Smooth muscle cell (in vitro differentiated cells): ENCODE results near the gene TBC1D24. TPM values are rescaled to one million over a fixed set of nuclear protein-coding genes. Genes with fewer than 3 reads are reported as not detected.

ENCODE experiments used
- DNase-seq: peaks from one replicate; lab custom pipeline; 2025; ENCODE audit not compliant: unreplicated experiment; lab: John Stamatoyannopoulos, UW
- H2AFZ ChIP-seq: fragments of 200-600 bp; sonication (generic); 2 replicates; pipeline ENCODE4 v1.6.0; 2016; ENCODE audit warnings: antibody characterized with exemption, low read depth, mild to moderate bottlenecking
- H3F3A ChIP-seq: fragments of 200-600 bp; sonication (generic); 2 replicates; pipeline ENCODE4 v1.6.0; 2017; ENCODE audit warnings: antibody characterized with exemption, low read depth
- H3K27ac ChIP-seq: fragments of 200-600 bp; sonication (generic); 2 replicates; pipeline ENCODE4 v1.5.1; 2016; ENCODE audit warnings: low read depth, mild to moderate bottlenecking
- H3K27me3 ChIP-seq: fragments of 200-600 bp; sonication (generic); 2 replicates; pipeline ENCODE4 v1.6.1; 2016; ENCODE audit warnings: low read depth, mild to moderate bottlenecking
- H3K36me3 ChIP-seq: fragments of 200-600 bp; sonication (generic); 2 replicates; pipeline ENCODE4 v1.5.1; 2016; ENCODE audit warnings: low read depth
- H3K4me1 ChIP-seq: fragments of 200-600 bp; sonication (generic); 2 replicates; pipeline ENCODE4 v1.5.1; 2016; ENCODE audit warnings: low read depth
- H3K4me2 ChIP-seq: fragments of 200-600 bp; sonication (generic); 2 replicates; pipeline ENCODE4 v1.6.0; 2016; ENCODE audit warnings: mild to moderate bottlenecking
- H3K4me3 ChIP-seq: fragments of 200-600 bp; sonication (generic); 2 replicates; pipeline ENCODE4 v1.5.1; 2016; ENCODE audit warnings: mild to moderate bottlenecking
- H3K79me2 ChIP-seq: fragments of 200-600 bp; sonication (generic); 2 replicates; pipeline ENCODE4 v1.6.0; 2016; ENCODE audit warnings: low read depth, mild to moderate bottlenecking
- H3K9ac ChIP-seq: fragments of 200-600 bp; sonication (generic); 2 replicates; pipeline ENCODE4 v1.6.0; 2016; ENCODE audit warnings: low read depth
- H3K9me3 ChIP-seq: fragments of 200-600 bp; sonication (generic); replicated peaks from 2 replicates; pipeline ENCODE4 v1.5.1; 2016; ENCODE audit warnings: low read depth
- H4K20me1 ChIP-seq: fragments of 200-600 bp; sonication (generic); 2 replicates; pipeline ENCODE4 v1.6.0; 2016; ENCODE audit warnings: low read depth
- WGBS: methylation state at CpG from one replicate; pipeline ENCODE4 v1.1.7; 2016; ENCODE audit warnings: low lambda C conversion rate; 5-methylcytosine and 5-hydroxymethylcytosine counted together
- polyA plus RNA-seq: library from polyadenylated mRNA; unstranded; fragments of >200 nt; fragmentation: Nextera tagmentation; extraction: Ambion mirVana; gene quantifications from 2 replicates; pipeline ENCODE4 v1.2.1, GENCODE V29; 2016
- total RNA-seq: library from RNA; depleted of rRNA; stranded (reverse); fragments of >200 nt; gene quantifications from 2 replicates; pipeline ENCODE4 v1.2.3, GENCODE V29; 2014
- TF ChIP-seq, protein P1 (sequence below): fragments of 200-600 bp; sonication (generic); IDR thresholded peaks from 2 replicates; pipeline ENCODE4 v1.5.1; 2017; ENCODE audit warnings: borderline replicate concordance, mild to moderate bottlenecking, antibody characterized with exemption; ENCODE audit not compliant: insufficient read depth, poor library complexity, severe bottlenecking

Gene TBC1D24
- total and polyA plus RNA-seq, 2 experiments from 2014 or later, result 5.5 to 9.2 TPM

DNA sequence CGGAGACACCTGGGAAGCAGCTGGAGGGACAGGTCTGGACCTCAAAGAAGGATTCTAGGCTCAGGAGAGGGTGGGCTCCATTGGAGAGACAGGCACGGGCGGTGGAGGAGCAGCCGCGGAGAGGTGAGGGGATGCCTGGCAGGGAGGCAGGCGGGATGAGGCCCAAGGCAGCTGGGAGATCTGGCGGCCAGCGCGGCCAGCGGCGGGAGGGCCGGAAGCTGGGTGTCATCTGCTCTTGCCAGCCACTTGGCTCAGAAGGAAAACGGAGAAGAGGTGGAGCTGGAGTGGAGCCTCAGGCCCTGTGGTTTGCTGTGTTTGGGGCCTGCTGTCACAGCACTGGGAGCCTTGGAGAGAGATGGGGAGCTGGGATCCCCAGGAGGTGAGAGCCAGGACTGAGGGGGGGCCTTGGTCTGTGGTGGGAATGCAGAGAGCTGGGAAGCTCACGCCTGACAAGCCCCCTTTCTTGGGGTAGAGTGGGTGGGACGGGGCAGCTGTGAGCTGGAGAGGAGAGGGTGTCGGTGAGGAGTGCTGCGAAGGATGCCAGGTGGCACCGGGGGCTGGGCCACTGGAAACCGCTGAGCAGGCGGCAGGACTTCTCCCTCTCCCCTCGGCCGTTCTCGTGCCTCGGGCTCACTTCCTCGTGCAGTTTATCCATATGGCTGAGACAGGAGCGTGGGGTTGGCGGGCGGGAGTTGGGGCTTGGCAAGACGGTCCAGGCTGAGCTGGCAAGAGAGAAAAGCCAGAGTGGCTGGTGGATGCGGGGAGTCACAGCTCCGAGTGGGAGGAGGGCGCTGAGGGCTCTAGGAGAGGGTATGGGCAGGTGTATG, 8.0 kb downstream of the TBC1D24 start:
- Histone ChIP-seq H3K9ac (no peak overlapping the region), H3K27ac (no peak overlapping the region), H3K79me2 (peaks cover 3% of the 10 kb centered on the region), H3K4me1 (no peaks in the 10 kb centered on the region), H3F3A (no peaks in the 10 kb centered on the region), H3K4me2 (no peak overlapping the region), H4K20me1 (peaks cover 83% of the 10 kb centered on the region), H3K27me3 (no peaks in the 10 kb centered on the region), H3K9me3 (no peaks in the 10 kb centered on the region), H3K36me3 (no peaks in the 10 kb centered on the region), H3K4me3 (no peak overlapping the region), H2AFZ (no peak overlapping the region)
- no peak for DNase-seq
- WGBS, result 93% methylated on average over 27 of the region's 32 CpGs
- TF ChIP-seq, protein P1, sequence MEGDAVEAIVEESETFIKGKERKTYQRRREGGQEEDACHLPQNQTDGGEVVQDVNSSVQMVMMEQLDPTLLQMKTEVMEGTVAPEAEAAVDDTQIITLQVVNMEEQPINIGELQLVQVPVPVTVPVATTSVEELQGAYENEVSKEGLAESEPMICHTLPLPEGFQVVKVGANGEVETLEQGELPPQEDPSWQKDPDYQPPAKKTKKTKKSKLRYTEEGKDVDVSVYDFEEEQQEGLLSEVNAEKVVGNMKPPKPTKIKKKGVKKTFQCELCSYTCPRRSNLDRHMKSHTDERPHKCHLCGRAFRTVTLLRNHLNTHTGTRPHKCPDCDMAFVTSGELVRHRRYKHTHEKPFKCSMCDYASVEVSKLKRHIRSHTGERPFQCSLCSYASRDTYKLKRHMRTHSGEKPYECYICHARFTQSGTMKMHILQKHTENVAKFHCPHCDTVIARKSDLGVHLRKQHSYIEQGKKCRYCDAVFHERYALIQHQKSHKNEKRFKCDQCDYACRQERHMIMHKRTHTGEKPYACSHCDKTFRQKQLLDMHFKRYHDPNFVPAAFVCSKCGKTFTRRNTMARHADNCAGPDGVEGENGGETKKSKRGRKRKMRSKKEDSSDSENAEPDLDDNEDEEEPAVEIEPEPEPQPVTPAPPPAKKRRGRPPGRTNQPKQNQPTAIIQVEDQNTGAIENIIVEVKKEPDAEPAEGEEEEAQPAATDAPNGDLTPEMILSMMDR, result no peak

DNA sequence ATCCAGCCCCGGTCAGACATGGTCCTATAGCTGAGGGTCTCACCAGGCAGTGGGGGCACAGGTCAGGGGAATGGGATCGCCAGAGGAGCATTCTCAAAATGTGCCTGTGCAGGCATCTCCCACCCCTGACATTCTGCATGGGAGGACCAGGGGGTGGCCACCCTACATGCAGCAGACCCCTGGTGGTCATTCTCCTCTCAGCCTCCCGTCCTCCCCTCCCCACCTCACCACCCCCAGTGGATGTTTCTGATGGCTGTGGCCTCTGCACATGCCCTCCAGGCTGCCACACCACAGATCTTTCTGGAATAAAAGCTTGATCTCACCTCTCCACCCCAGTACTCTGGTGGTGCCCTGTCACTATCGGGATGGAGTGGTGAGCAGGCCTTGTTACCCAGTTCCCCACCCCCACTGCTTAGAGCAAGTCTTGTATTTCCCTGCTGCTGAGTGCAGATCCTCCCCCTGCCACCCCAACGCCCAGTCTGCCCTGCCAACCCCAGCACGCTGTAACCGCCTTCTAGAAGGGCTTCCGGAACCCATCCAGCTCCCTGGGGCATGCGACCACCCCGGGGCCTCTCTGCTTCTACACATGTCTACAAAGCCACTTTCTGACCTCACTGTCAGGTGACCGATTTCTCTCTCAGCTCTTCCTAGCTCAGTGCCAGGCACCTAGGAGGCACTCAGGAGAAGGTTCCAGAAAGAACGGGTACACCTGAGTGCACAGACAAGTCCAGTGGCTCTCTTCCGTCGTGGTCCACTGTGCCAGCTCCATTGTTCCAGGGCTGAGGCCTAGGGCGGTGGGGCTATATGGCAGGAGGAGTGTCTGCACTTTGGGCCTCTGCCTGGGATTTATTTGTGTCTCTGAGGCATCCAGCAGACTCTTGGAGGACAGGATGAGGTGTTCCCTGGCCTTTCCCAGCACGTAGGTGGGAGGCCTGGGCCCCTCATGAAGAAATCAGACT, 9.3 kb downstream of the TBC1D24 start:
- Histone ChIP-seq H3K4me1 (no peaks in the 10 kb centered on the region), H3K27ac (no peak overlapping the region), H3F3A (no peaks in the 10 kb centered on the region), H3K79me2 (peaks cover 3% of the 10 kb centered on the region), H2AFZ (no peak overlapping the region), H3K9me3 (no peaks in the 10 kb centered on the region), H3K4me3 (no peak overlapping the region), H4K20me1 (peaks cover 73% of the 10 kb centered on the region), H3K27me3 (no peaks in the 10 kb centered on the region), H3K4me2 (no peak overlapping the region), H3K9ac (no peak overlapping the region), H3K36me3 (no peaks in the 10 kb centered on the region)
- TF ChIP-seq, protein P1, result no peak
- 94% methylated on average over 16 of the region's 16 CpGs for WGBS
- no peak for DNase-seq

DNA sequence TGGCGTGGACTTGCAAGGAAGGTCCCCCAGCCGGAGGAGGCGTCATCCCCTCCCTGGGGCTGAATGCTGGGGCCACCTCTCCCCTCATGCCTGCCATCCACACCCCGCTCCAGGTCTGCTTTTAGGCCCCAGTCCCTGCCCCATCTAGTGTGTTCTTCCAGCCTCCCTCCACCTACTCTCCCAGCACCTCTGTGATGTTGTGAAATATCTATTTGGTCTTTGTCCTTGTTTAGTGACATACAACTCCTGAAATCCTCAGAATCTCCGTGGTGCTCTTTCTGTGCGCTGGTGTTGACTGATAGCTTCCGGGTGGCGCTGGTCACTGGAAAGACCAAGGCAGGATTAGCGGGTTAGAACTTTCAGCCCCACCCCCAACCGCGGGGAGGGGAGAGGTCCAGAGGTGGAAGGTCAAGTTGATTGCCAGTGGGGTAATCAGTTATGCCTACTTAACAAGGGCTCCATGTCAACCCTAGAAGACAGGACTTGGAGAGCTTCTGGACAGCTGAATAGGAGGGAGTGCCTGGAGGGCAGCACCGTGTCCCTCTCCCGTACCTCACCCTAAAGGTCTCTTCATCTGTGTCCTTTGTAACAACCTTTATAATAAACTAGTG, 10.1 kb downstream of the TBC1D24 start:
- no peaks in the 10 kb centered on the region for H3K36me3 ChIP-seq
- H3K79me2 ChIP-seq, result no peaks in the 10 kb centered on the region
- peaks cover 70% of the 10 kb centered on the region for H4K20me1 ChIP-seq
- H2AFZ ChIP-seq, result no peak overlapping the region
- H3F3A ChIP-seq, result no peaks in the 10 kb centered on the region
- DNase-seq, result no peak
- no peak overlapping the region for H3K4me2 ChIP-seq
- H3K9me3 ChIP-seq, result no peaks in the 10 kb centered on the region
- no peaks in the 10 kb centered on the region for H3K27me3 ChIP-seq
- H3K4me1 ChIP-seq, result no peaks in the 10 kb centered on the region
- H3K4me3 ChIP-seq, result no peak overlapping the region
- H3K27ac ChIP-seq, result no peak overlapping the region
- no peak overlapping the region for H3K9ac ChIP-seq
- TF ChIP-seq, protein P1, result no peak
- WGBS, result 94% methylated on average over 12 of the region's 13 CpGs
